ENCODE measurements around the gene GRM3.

GRM3 gene

DNA sequence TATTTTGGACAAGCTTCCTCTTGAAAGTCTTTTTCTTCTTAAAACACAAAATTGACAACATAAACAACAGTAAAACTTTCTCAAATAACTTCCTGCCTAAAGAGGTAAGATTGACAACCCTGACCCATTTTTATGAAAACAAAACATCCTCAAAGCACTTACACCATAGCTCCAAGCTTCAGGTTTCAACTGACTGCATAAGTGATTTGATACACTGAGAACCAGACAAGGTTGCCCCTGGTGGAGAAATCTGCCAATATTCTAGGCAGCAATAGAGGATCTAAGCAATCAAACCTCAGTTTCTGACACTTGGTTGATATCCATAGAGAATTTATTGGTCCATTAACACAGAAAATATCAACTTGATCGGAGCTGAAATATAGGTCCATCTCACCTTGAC lies 267.9 kb downstream of the GRM3 start:
- DNase-seq = no peak

DNA sequence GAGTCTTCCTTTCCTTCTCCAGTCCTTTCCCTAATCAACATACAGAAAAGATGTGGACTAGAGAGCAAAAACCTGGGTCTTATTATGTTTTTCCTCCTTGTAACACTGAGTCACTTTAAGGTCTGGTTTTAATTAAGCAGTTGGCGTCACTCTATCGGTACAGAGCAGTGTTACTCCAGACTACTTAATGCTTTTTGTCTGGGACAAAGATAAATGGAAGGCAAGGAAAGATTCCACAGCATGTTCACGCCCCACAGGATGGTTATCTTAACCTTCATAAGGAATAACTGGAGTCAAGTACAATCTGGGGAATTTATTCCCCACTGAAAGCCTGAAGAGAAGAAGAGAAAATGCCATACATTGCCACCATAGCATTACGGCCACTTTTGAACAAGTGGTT lies 270.0 kb downstream of the GRM3 start:
- no peak for DNase-seq
